ENCODE results near the gene MRPL10. TPM values are rescaled to one million over a fixed set of nuclear protein-coding genes. Genes with fewer than 3 reads are reported as not detected.

Gene MRPL10
- 10 to 100 TPM; 14.4 to 26.1 (median 16.3) TPM for total RNA-seq
- long read RNA-seq, transcript MRPL10-202 (5 exons, 1,725 nt): major isoform, 7 of 9 reads
- long read RNA-seq, partial matches to known transcripts: 2 of 9 reads
- long read RNA-seq, other reads (novel, unspliced or antisense): 0 of 9 reads

DNA sequence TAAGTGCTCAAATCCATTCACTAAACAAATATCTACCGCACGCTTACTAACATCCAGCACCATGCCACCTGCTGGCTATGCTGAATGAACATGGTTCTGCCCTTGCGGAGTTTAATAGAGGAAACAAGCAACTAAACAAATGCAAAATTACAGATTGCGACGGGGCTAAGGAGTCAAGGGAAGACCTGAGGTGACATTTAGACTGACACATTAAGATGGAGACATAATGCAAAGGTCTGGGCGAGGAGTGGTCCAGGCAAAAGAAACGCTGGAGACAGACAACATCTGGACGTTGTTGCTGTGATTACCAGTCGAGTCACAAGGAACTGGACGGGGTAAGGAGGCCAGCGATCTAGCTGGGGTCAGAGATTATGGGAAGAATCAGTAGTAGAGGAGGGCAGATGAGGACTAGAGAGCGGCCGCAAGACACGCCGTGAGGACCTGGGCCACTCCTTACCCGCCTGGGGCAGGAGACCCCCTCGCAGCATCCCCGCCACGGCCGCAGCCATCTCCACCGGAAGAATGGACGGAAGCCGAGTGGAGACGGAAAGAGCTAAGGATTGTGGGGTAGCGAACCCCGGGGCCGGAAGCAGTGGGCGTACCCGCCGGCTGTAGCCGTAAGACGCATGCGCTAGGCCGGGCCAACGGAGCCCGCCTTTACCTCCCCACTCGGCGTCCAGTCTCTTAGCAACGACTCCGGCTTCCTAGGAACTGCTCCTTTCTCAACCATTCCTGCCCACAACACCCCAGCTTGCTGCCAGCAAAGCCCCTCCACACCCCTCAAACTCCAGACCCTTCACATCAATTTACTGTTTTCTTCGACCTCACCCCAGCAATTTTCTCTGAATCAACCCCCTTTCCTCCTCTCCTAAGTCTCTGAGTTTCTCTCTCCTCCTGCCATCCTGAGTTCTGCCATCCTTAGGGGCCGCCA, at the start of gene MRPL10, which contains the start of gene LRRC46:
MRPL10 (minus strand) TSS at position 539 of the 931 bp plus-strand sequence; CDS start at position 509, 30 bp downstream.
LRRC46 (plus strand) TSS at position 668 of the 931 bp plus-strand sequence. CDS start 320 bp downstream, outside the sequence.
- TF ChIP-seq CTCF (IDR thresholded peaks at IDR 0.05) (peak in 1 of 4 donors; percentile 26), POLR2A (IDR thresholded peaks at IDR 0.05) (peak; percentile 78)
- Histone ChIP-seq H3K9me3 (no peaks in the 10 kb centered on the region), H3K36me3 (peaks cover 6 to 24% (median 10%) of the 10 kb centered on the region in 4 donors), H3K4me3 (peak within 1 kb of the TSS; percentile 86 to 94 (median 87)), H3K27ac (peak within 1 kb of the TSS; percentile 17 to 72 (median 41)), H3K4me1 (peaks cover 0 to 21% (median 6%) of the 10 kb centered on the region in 4 donors), H3K27me3 (no peaks in the 10 kb centered on the region)
- under 1% methylated on average over 19 of the region's 42 CpGs for WGBS (ENCODE audit: insufficient coverage, low coverage, low lambda C conversion rate, missing lambda C conversion rate)
- intact Hi-C loops (cut with DNase I): no loop called here
- peak; percentile 90 to 97 (median 96) for ATAC-seq
- DNase-seq: peak; percentile 94 to 96 (median 95)

DNA sequence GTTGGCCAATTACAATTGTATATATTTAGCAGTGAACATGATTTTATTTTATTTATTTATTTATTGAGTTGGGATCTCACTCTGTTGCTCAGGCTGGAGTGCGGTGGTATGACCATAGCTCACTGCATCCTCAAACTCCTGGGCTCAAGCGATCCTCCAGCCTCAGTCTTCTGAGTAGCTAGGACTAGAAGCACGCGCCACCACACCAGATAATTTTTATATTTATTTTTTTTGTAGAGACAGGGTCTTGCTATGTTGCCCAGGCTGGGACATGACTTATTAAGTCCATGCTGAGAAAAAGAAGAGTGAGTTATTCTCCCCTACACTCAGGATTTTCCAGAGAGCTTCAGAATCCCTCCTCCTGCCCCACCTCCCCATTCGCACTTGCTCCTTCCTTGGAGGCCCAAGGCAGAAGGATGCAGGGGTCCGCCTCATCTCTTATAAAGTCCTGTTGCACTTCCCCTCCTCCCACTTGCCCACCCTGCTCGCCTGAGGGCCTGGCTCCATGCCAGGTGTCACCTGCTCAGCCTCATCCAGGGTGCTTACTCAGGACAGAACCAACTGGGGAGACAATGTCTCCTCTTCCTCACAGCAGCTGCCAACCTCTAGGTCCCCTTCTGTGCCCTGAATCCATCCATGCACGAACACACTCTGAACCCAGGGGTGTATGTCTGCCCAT, 48.6 kb upstream of the MRPL10 start:
- no peak for DNase-seq
- no peaks in the 10 kb centered on the region for H3K36me3 ChIP-seq
- 79% methylated on average over 6 of the region's 8 CpGs for WGBS (ENCODE audit: insufficient coverage, low coverage, low lambda C conversion rate, missing lambda C conversion rate)
- no peak overlapping the region for H3K4me3 ChIP-seq
- no peaks in the 10 kb centered on the region for H3K27me3 ChIP-seq
- no peaks in the 10 kb centered on the region for H3K9me3 ChIP-seq
- no peak for ATAC-seq
- H3K27ac ChIP-seq: no peak overlapping the region
- intact Hi-C loops (cut with DNase I): no loop called here
- peaks cover 0 to 8% (median 4%) of the 10 kb centered on the region in 4 donors for H3K4me1 ChIP-seq
- TF ChIP-seq POLR2A (IDR thresholded peaks at IDR 0.05): no peak
- no peak for TF ChIP-seq CTCF (IDR thresholded peaks at IDR 0.05)

GRCh38 chr17:47879028-47879585, 47.8 kb upstream of the MRPL10 start:
- WGBS (ENCODE audit: insufficient coverage, low coverage, low lambda C conversion rate, missing lambda C conversion rate): 72% methylated on average over 2 of the region's 2 CpGs
- no peak for DNase-seq
- TF ChIP-seq POLR2A (IDR thresholded peaks at IDR 0.05) (no peak), CTCF (IDR thresholded peaks at IDR 0.05) (no peak)

More at GRCh38 chr17:47879028-47879585, 47.8 kb upstream of the MRPL10 start:
- Histone ChIP-seq H3K27ac (no peak overlapping the region), H3K4me1 (peaks cover 0 to 8% (median 4%) of the 10 kb centered on the region in 4 donors), H3K4me3 (no peak overlapping the region), H3K36me3 (no peaks in the 10 kb centered on the region), H3K27me3 (no peaks in the 10 kb centered on the region), H3K9me3 (no peaks in the 10 kb centered on the region)
- ATAC-seq: no peak
- intact Hi-C loops (cut with DNase I): no loop called here

Data from right lobe of liver (tissue), 6 donors.